Hepatocyte (in vitro differentiated cells): ENCODE results near the gene TELO2. TPM values are rescaled to one million over a fixed set of nuclear protein-coding genes. Genes with fewer than 3 reads are reported as not detected.

Experiments used
- DNase-seq: peaks from one replicate; pipeline ENCODE4 v3.0.0-alpha.2; 2016; ENCODE audit warnings: low spot score
- H2AFZ ChIP-seq: fragments of 200-600 bp; sonication (generic); 2 replicates; pipeline ENCODE4 v1.6.0; 2016; ENCODE audit warnings: antibody characterized with exemption, mild to moderate bottlenecking
- H3K27ac ChIP-seq: fragments of 200-600 bp; sonication (generic); 2 replicates; pipeline ENCODE4 v1.5.1; 2016; ENCODE audit warnings: mild to moderate bottlenecking
- H3K27me3 ChIP-seq: fragments of 200-600 bp; sonication (generic); 2 replicates; pipeline ENCODE4 v1.6.1; 2016
- H3K36me3 ChIP-seq: fragments of 200-600 bp; sonication (generic); replicated peaks from 2 replicates; pipeline ENCODE4 v1.5.1; 2016; ENCODE audit warnings: low read depth; ENCODE audit not compliant: insufficient read depth
- H3K4me1 ChIP-seq: fragments of 200-600 bp; sonication (generic); 2 replicates; pipeline ENCODE4 v1.5.1; 2016; ENCODE audit warnings: mild to moderate bottlenecking, moderate library complexity; ENCODE audit not compliant: insufficient read depth
- H3K4me2 ChIP-seq: fragments of 200-600 bp; sonication (generic); 2 replicates; pipeline ENCODE4 v1.6.0; 2016
- H3K4me3 ChIP-seq: fragments of 200-600 bp; sonication (generic); 2 replicates; pipeline ENCODE4 v1.5.1; 2016; ENCODE audit warnings: mild to moderate bottlenecking
- H3K79me2 ChIP-seq: fragments of 200-600 bp; sonication (generic); 2 replicates; pipeline ENCODE4 v1.6.0; 2017; ENCODE audit warnings: mild to moderate bottlenecking
- H3K9me2 ChIP-seq: fragments of 200-600 bp; sonication (generic); replicated peaks from 2 replicates; pipeline ENCODE4 v1.6.0; 2017; ENCODE audit warnings: mild to moderate bottlenecking; ENCODE audit not compliant: insufficient read depth
- H3K9me3 ChIP-seq: fragments of 200-600 bp; sonication (generic); 2 replicates; pipeline ENCODE4 v1.5.1; 2016; ENCODE audit warnings: low read depth, mild to moderate bottlenecking
- H4K20me1 ChIP-seq: fragments of 200-600 bp; sonication (generic); 2 replicates; pipeline ENCODE4 v1.6.0; 2016; ENCODE audit warnings: mild to moderate bottlenecking; ENCODE audit not compliant: insufficient read depth, poor library complexity, severe bottlenecking
- CTCF ChIP-seq: fragments of 200-600 bp; sonication (generic); IDR thresholded peaks from 2 replicates; pipeline ENCODE4 v1.5.1; 2016; ENCODE audit warnings: antibody characterized with exemption, mild to moderate bottlenecking; ENCODE audit not compliant: poor library complexity
- EZH2 ChIP-seq: fragments of 200-600 bp; sonication (generic); IDR thresholded peaks from 2 replicates; pipeline ENCODE4 v1.6.1; 2016; ENCODE audit warnings: antibody characterized with exemption, mild to moderate bottlenecking, borderline replicate concordance
- EZH2phosphoT487 ChIP-seq: fragments of 200-600 bp; sonication (generic); IDR thresholded peaks from one replicate; pipeline ENCODE4 v1.6.1; 2018; ENCODE audit warnings: antibody characterized with exemption, mild to moderate bottlenecking, low read depth, moderate library complexity; ENCODE audit not compliant: unreplicated experiment, severe bottlenecking
- WGBS: methylation state at CpG from one replicate; pipeline ENCODE4 v1.1.6; 2016; ENCODE audit warnings: low lambda C conversion rate; ENCODE audit errors: missing lambda C conversion rate; 5-methylcytosine and 5-hydroxymethylcytosine counted together
- polyA plus RNA-seq: library from polyadenylated mRNA; unstranded; fragments of >200 nt; fragmentation: Nextera tagmentation; extraction: Ambion mirVana; gene quantifications from 2 replicates; pipeline ENCODE4 v1.2.1, GENCODE V29; 2016
- total RNA-seq: library from RNA; depleted of rRNA; stranded (reverse); fragments of >200 nt; gene quantifications from 2 replicates; pipeline ENCODE4 v1.2.3, GENCODE V29; 2014

TELO2 gene
- total and polyA plus RNA-seq, 2 experiments from 2014 or later, result 22.8 to 50.9 TPM

GRCh38 chr16:1551166-1551565 lies 58.0 kb downstream of the TELO2 start:
- Histone ChIP-seq H3K4me2 (no peak overlapping the region), H3K79me2 (no peaks in the 10 kb centered on the region)
- TF ChIP-seq CTCF (no peak), EZH2phosphoT487 (no peak), EZH2 (no peak)

DNA sequence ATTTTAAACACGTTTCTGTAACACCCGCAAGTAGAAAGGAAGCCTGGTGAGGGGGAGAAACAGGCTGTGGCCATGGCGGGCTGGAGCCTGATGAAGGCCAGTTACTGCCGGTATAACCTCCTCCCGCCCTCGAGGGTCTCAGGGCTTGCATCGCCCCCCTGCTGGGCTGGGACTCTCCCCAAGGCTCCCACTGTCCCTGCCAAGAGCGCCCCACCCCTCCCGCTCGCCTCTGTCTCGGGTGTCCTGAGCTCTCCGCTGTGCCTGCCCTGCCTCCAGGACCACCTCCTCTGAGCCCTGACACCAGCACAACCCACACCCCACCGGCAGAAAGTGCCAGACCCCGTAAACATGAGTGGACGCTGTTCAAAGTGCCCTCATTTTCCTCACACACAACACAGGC lies 59.0 kb downstream of the TELO2 start:
- Histone ChIP-seq H4K20me1 (no peaks in the 10 kb centered on the region), H3K9me2 (no peaks in the 10 kb centered on the region), H3K4me1 (no peaks in the 10 kb centered on the region), H2AFZ (no peak overlapping the region), H3K4me3 (no peak overlapping the region), H3K9me3 (no peaks in the 10 kb centered on the region), H3K27ac (no peak overlapping the region), H3K79me2 (no peaks in the 10 kb centered on the region), H3K27me3 (no peaks in the 10 kb centered on the region), H3K4me2 (no peak overlapping the region), H3K36me3 (no peaks in the 10 kb centered on the region)
- no peak for DNase-seq
- WGBS, result 94% methylated on average over 15 of the region's 15 CpGs
- no peak for TF ChIP-seq EZH2phosphoT487
- no peak for TF ChIP-seq EZH2
- TF ChIP-seq CTCF, result no peak

More at GRCh38 chr16:1551166-1551565, 58.0 kb downstream of the TELO2 start:
- no peaks in the 10 kb centered on the region for H3K27me3 ChIP-seq
- no peak overlapping the region for H2AFZ ChIP-seq
- H3K4me3 ChIP-seq, result no peak overlapping the region
- no peak for DNase-seq
- no peaks in the 10 kb centered on the region for H3K36me3 ChIP-seq
- H3K27ac ChIP-seq, result no peak overlapping the region
- no peaks in the 10 kb centered on the region for H3K9me2 ChIP-seq
- WGBS, result 96% methylated on average over 12 of the region's 12 CpGs
- no peaks in the 10 kb centered on the region for H3K4me1 ChIP-seq
- no peaks in the 10 kb centered on the region for H4K20me1 ChIP-seq
- no peaks in the 10 kb centered on the region for H3K9me3 ChIP-seq

GRCh38 chr16:1553946-1554825 lies 61.0 kb downstream of the TELO2 start:
- Histone ChIP-seq H3K27me3 (no peaks in the 10 kb centered on the region), H3K27ac (no peak overlapping the region), H3K36me3 (no peaks in the 10 kb centered on the region), H3K9me2 (no peaks in the 10 kb centered on the region), H3K9me3 (no peaks in the 10 kb centered on the region), H2AFZ (no peak overlapping the region), H3K4me3 (no peak overlapping the region), H3K79me2 (no peaks in the 10 kb centered on the region), H4K20me1 (no peaks in the 10 kb centered on the region), H3K4me1 (no peaks in the 10 kb centered on the region), H3K4me2 (no peak overlapping the region)
- 94% methylated on average over 19 of the region's 19 CpGs for WGBS
- TF ChIP-seq EZH2phosphoT487, result no peak
- no peak for TF ChIP-seq CTCF
- no peak for TF ChIP-seq EZH2
- DNase-seq, result no peak
